Activated T-cell treated with anti-CD3 and anti-CD28 coated beads, Interleukin-2, amount 50 U/mL, for 1 hour (primary cell): ENCODE results near the gene RTTN.
"Not testable (repeated sequence)": the region's sequence is repeated elsewhere in the genome, so short reads cannot be mapped to it uniquely, and the experiment has no call there.

Experiments
- DNase-seq: peaks from one replicate; pipeline ENCODE4 v3.0.0-alpha.2; 2020

The RTTN gene

GRCh38 chr18:70024093-70024492, 181.4 kb downstream of the RTTN start:
- DNase-seq: no peak

GRCh38 chr18:70022636-70023035, 182.9 kb downstream of the RTTN start:
- DNase-seq: no peak

- no peak for DNase-seq
Observed at GRCh38 chr18:70021498-70021897, 184.0 kb downstream of the RTTN start.

GRCh38 chr18:70021043-70021442, 184.4 kb downstream of the RTTN start:
- DNase-seq: no peak

- DNase-seq: no peak
Observed at GRCh38 chr18:70019991-70020390, 185.5 kb downstream of the RTTN start.

GRCh38 chr18:70019136-70019535, 186.4 kb downstream of the RTTN start:
- DNase-seq: no peak

- no peak for DNase-seq
Observed at GRCh38 chr18:70015127-70015526, 190.4 kb downstream of the RTTN start.

GRCh38 chr18:70005580-70005979, 199.9 kb downstream of the RTTN start:
- DNase-seq: no peak

- DNase-seq: no peak
Observed at GRCh38 chr18:70004696-70005095, 200.8 kb downstream of the RTTN start.

GRCh38 chr18:69999656-70000055, 205.8 kb downstream of the RTTN start:
- DNase-seq: no peak

GRCh38 chr18:69998523-69998987, 206.9 kb downstream of the RTTN start:
- DNase-seq: no peak

- no peak for DNase-seq
Observed at GRCh38 chr18:69996951-69997798, 208.3 kb downstream of the RTTN start.

- no peak for DNase-seq
Observed at GRCh38 chr18:69996417-69996816, 209.1 kb downstream of the RTTN start.

- no peak for DNase-seq
Observed at GRCh38 chr18:69995774-69996173, 209.7 kb downstream of the RTTN start.

GRCh38 chr18:69992776-69993175, 212.7 kb downstream of the RTTN start:
- no peak for DNase-seq

- DNase-seq: no peak
Observed at GRCh38 chr18:69987870-69988269, 217.6 kb downstream of the RTTN start.

- DNase-seq: no peak
Observed at GRCh38 chr18:69985239-69985638, 220.2 kb downstream of the RTTN start.

- no peak for DNase-seq
Observed at GRCh38 chr18:69982417-69982816, 223.1 kb downstream of the RTTN start.

GRCh38 chr18:69981948-69982347, 223.5 kb downstream of the RTTN start:
- no peak for DNase-seq

- no peak for DNase-seq
Observed at GRCh38 chr18:69980982-69981804, 224.3 kb downstream of the RTTN start.

- DNase-seq: no peak
Observed at GRCh38 chr18:69980509-69980908, 225.0 kb downstream of the RTTN start.

GRCh38 chr18:69978732-69979715, 226.5 kb downstream of the RTTN start:
- no peak for DNase-seq

GRCh38 chr18:69975294-69975693, 230.2 kb downstream of the RTTN start:
- not testable (repeated sequence) for DNase-seq
